Osteoblast (primary cell): ENCODE results near the gene SNURF. TPM values are rescaled to one million over a fixed set of nuclear protein-coding genes. Genes with fewer than 3 reads are reported as not detected.
"Not testable (repeated sequence)": the region's sequence is repeated elsewhere in the genome, so short reads cannot be mapped to it uniquely, and the experiment has no call there.

Experiments used
- DNase-seq: peaks from one replicate; pipeline ENCODE4 v3.0.0; 2011; ENCODE audit warnings: low spot score, mixed read lengths; ENCODE audit not compliant: insufficient read length; ENCODE audit errors: missing footprints
- H2AFZ ChIP-seq: 2 replicates; pipeline ENCODE4 v1.6.0; 2011; ENCODE audit warnings: mild to moderate bottlenecking, low read length
- H3K27ac ChIP-seq: 2 replicates; pipeline ENCODE4 v1.5.1; 2011; ENCODE audit warnings: mild to moderate bottlenecking, low read depth, low read length, moderate library complexity
- H3K27me3 ChIP-seq: 2 replicates; pipeline ENCODE4 v1.6.0; 2012; ENCODE audit warnings: mild to moderate bottlenecking, control low read depth, inconsistent platforms, low read length, moderate library complexity; ENCODE audit not compliant: insufficient read depth
- H3K36me3 ChIP-seq: 2 replicates; pipeline ENCODE4 v1.5.1; 2011; ENCODE audit warnings: mild to moderate bottlenecking, low read length, control low read depth, moderate library complexity; ENCODE audit not compliant: insufficient read depth
- H3K4me1 ChIP-seq: 2 replicates; pipeline ENCODE4 v1.5.1; 2011; ENCODE audit warnings: mild to moderate bottlenecking, low read length, control low read depth, moderate library complexity; ENCODE audit not compliant: insufficient read depth
- H3K4me2 ChIP-seq: 2 replicates; pipeline ENCODE4 v1.6.0; 2011; ENCODE audit warnings: mild to moderate bottlenecking, low read length; ENCODE audit not compliant: insufficient read depth
- H3K4me3 ChIP-seq: fragments of 200-600 bp; sonication (generic); 3 replicates; pipeline ENCODE4 v1.5.1; 2012; ENCODE audit warnings: mild to moderate bottlenecking, low read length, inconsistent platforms; ENCODE audit not compliant: insufficient read depth
- H3K79me2 ChIP-seq: 2 replicates; pipeline ENCODE4 v1.6.0; 2012; ENCODE audit warnings: mild to moderate bottlenecking, low read length, control low read depth, inconsistent platforms; ENCODE audit not compliant: insufficient read depth
- H3K9me3 ChIP-seq: 2 replicates; pipeline ENCODE4 v1.5.1; 2011; ENCODE audit warnings: low read depth, low read length, control low read depth
- H4K20me1 ChIP-seq: 2 replicates; pipeline ENCODE4 v1.6.0; 2012; ENCODE audit warnings: mild to moderate bottlenecking, low read length, control low read depth; ENCODE audit not compliant: insufficient read depth
- CTCF ChIP-seq: IDR thresholded peaks from 2 replicates; pipeline ENCODE4 v1.5.1; 2011; ENCODE audit warnings: mild to moderate bottlenecking, low read depth, low read length, moderate library complexity; ENCODE audit errors: extremely low read depth
- total RNA-seq: library from RNA; depleted of rRNA; stranded (reverse); fragments of >200 nt; gene quantifications from 2 replicates; pipeline ENCODE4 v1.2.3, GENCODE V29; 2012

The SNURF gene
- 15.3 and 17.0 TPM in 2 replicates for total RNA-seq

- Histone ChIP-seq H3K9me3 (no peaks in the 10 kb centered on the region), H2AFZ (peak within 1 kb of the TSS; percentile 90), H3K4me1 (no peaks in the 10 kb centered on the region), H3K27me3 (no peaks in the 10 kb centered on the region), H3K4me2 (peak within 1 kb of the TSS; percentile 87), H4K20me1 (peaks cover 4% of the 10 kb centered on the region), H3K79me2 (peaks cover 49% of the 10 kb centered on the region), H3K4me3 (peak within 1 kb of the TSS; percentile 88), H3K36me3 (no peaks in the 10 kb centered on the region), H3K27ac (peak within 1 kb of the TSS; percentile 82)
- no peak for TF ChIP-seq CTCF
- DNase-seq = peak; percentile 85
Measured at GRCh38 chr15:24954783-24955530, at the start of gene SNURF, which contains the start of gene SNRPN. Gene SNURF (plus strand): TSS chr15:24954987. CDS start chr15:24955049, 62 bp downstream. Gene SNRPN (plus strand): TSS chr15:24954987. CDS start chr15:24974454, 19,467 bp downstream.

DNA sequence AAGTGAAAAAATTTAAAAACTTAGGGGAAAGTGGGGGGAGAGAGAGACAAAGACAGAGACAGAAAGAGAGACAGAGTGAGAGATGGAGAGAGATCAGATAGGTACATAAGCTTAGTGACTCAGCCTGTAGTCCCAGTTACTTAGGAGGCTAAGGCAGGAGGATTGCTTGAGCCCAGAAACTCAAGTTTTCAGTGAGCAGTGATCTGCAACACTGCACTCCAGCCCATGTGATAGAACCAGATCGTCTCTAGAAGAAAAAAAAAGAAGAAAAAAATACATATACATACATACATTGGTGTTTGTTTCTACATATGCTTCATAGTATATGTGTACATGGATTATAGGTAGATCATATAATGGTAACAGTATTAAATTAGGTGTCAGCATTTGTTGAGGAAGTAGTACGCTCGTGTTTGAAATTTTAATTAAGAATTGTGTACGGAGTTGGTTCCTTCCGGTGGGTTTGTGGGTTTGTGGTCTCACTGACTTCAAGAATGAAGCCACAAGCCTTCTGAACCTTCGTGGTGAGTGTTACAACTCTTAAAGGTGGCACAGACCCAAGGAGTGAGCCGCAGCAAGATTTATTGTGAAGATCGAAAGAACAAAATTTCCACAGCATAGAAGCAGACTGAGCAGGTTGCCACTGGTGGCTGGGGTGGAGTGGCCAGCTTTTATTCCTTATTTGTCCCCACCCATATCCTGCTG lies 38.3 kb upstream of the SNURF start:
- H3K9me3 ChIP-seq = no peaks in the 10 kb centered on the region
- no peaks in the 10 kb centered on the region for H4K20me1 ChIP-seq
- no peak for TF ChIP-seq CTCF
- no peak for DNase-seq
- H3K4me1 ChIP-seq = no peaks in the 10 kb centered on the region
- no peaks in the 10 kb centered on the region for H3K27me3 ChIP-seq
- no peak overlapping the region for H3K27ac ChIP-seq
- H3K36me3 ChIP-seq = no peaks in the 10 kb centered on the region
- no peak overlapping the region for H3K4me2 ChIP-seq
- no peak overlapping the region for H2AFZ ChIP-seq
- no peak overlapping the region for H3K4me3 ChIP-seq
- no peaks in the 10 kb centered on the region for H3K79me2 ChIP-seq

DNA sequence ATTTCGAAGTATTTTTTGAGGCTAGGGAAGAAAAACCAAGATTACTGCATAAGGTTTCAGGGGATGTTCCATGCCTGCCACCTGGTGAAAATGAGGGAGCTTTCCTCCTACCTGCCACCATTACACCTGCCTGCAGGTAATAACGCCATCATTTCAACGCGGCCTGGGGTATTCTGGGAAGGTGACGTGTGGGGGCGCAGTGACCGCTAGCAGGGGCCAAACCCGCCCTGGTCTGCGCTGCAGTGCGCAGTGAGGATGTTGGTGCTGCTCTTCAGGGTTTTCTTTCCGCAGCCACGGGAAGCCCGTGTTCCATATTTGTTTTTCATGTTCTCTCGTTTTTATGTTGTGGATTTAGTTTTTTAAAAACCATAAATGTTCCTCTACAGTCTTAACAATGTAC lies 37.4 kb upstream of the SNURF start:
- H4K20me1 ChIP-seq = no peaks in the 10 kb centered on the region
- DNase-seq = no peak
- TF ChIP-seq CTCF = no peak
- no peak overlapping the region for H3K27ac ChIP-seq
- no peaks in the 10 kb centered on the region for H3K9me3 ChIP-seq
- no peaks in the 10 kb centered on the region for H3K79me2 ChIP-seq
- no peaks in the 10 kb centered on the region for H3K4me1 ChIP-seq
- no peak overlapping the region for H2AFZ ChIP-seq
- no peak overlapping the region for H3K4me2 ChIP-seq
- H3K36me3 ChIP-seq = no peaks in the 10 kb centered on the region
- H3K4me3 ChIP-seq = no peak overlapping the region
- H3K27me3 ChIP-seq = no peaks in the 10 kb centered on the region

DNA sequence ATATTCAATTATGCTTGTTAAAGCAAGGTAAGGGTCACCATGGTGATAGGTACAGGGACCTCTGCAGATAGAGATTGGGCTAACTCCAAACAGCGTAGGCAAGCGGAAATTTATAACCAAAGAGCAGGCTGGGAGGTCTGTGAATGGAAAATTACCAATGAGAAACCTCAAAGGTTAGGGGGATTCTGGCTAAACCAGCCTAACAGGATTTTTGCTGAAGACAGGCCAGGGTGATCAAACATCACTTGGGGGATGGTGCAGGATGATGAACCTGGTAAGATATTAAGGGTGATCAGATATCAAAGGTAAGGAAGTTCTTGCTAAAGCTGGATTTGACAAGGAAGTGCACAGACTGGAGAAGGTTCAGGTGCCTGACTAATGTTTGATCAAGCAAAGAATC lies 35.3 kb upstream of the SNURF start:
- Histone ChIP-seq H3K79me2 (no peaks in the 10 kb centered on the region), H2AFZ (no peak overlapping the region), H3K4me3 (no peak overlapping the region), H3K9me3 (no peaks in the 10 kb centered on the region), H3K4me2 (no peak overlapping the region), H3K27me3 (no peaks in the 10 kb centered on the region), H3K4me1 (no peaks in the 10 kb centered on the region), H3K36me3 (no peaks in the 10 kb centered on the region), H3K27ac (no peak overlapping the region), H4K20me1 (no peaks in the 10 kb centered on the region)
- no peak for TF ChIP-seq CTCF
- DNase-seq = no peak

DNA sequence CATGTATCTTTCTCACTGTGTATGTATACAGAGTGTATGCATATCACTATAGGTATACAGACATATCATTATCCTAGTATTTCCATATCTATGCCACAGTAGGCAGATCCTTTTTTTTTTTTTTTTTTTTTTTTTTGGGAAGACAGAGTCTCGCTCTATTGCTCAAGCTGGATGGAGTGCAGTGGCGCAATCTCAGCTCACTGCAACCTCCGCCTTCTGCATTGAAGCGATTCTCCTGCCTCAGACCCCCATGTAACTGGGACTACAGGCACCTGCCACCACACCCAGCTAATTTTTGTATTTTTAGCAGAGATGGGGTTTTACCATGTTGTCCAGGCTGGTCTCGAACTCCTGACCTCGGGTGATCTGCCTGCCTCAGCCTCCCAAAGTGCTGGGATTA lies 32.0 kb upstream of the SNURF start:
- not testable (repeated sequence) for H4K20me1 ChIP-seq, H3K27me3 ChIP-seq, H2AFZ ChIP-seq, H3K4me2 ChIP-seq, H3K4me1 ChIP-seq, H3K9me3 ChIP-seq, DNase-seq, H3K4me3 ChIP-seq, H3K27ac ChIP-seq, H3K79me2 ChIP-seq, H3K36me3 ChIP-seq
